ENCODE results near the gene SYNGR2. TPM values are rescaled to one million over a fixed set of nuclear protein-coding genes. Genes with fewer than 3 reads are reported as not detected.
"Not testable (repeated sequence)": the region's sequence is repeated elsewhere in the genome, so short reads cannot be mapped to it uniquely, and the experiment has no call there.

The SYNGR2 gene
- total RNA-seq, 2 donors from 2014 or later = 256 to 395 TPM

DNA sequence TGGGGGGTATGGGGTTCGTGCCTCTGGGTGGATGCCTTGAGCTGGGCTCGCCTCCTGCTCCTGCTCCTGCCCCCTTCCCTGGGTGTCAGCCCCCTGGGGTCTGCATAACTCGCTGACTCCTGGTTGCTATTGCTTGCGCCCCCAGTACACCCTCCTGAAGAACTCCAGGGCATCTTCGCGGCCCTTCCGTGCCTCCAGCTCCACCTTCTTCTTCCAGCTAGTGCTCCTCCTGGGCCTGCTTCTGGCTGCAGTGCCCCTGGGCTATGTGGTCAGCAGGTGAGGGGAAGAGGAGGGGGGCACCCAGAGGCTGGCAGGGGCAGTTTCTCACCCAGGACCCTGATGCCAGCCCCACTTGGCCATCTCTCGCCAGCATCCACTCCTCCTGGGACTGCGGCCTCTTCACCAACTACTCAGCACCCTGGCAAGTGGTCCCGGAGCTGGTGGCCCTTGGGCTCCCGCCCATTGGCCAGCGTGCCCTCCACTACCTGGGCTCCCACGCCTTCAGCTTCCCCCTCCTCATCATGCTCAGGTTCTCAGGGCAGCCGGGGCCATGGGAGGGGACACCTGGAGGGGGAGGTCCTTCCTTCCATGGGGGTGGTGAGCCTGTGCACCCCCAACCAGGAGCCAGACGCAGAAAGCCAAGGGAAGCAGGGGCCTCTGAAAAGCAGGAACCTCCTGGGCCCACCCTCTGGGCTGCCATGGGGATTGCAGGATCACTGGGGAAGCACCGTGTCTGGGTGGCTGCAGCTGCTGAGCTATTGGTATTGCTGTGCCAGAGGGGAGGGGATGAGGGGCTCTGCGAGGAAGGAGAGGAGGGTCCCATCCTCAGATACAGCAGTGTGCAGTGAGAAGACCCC lies 29.9 kb upstream of the SYNGR2 start:
- Histone ChIP-seq H3K4me1 (peaks cover 23% of the 10 kb centered on the region), H3K4me3 (no peak overlapping the region), H3K9ac (ENCODE audit: low read depth in 2 of 2, low read length in 2 of 2) (peak overlapping the region in 1 of 2 donors; percentile 46), H3K9me3 (no peaks in the 10 kb centered on the region), H3K36me3 (no peaks in the 10 kb centered on the region), H3K27ac (peak overlapping the region; percentile 3), H3K27me3 (no peaks in the 10 kb centered on the region)
- intact Hi-C loops (cut with DNase I) = no loop called here
- no peak for DNase-seq
- TF ChIP-seq, protein P1, sequence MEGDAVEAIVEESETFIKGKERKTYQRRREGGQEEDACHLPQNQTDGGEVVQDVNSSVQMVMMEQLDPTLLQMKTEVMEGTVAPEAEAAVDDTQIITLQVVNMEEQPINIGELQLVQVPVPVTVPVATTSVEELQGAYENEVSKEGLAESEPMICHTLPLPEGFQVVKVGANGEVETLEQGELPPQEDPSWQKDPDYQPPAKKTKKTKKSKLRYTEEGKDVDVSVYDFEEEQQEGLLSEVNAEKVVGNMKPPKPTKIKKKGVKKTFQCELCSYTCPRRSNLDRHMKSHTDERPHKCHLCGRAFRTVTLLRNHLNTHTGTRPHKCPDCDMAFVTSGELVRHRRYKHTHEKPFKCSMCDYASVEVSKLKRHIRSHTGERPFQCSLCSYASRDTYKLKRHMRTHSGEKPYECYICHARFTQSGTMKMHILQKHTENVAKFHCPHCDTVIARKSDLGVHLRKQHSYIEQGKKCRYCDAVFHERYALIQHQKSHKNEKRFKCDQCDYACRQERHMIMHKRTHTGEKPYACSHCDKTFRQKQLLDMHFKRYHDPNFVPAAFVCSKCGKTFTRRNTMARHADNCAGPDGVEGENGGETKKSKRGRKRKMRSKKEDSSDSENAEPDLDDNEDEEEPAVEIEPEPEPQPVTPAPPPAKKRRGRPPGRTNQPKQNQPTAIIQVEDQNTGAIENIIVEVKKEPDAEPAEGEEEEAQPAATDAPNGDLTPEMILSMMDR (IDR thresholded peaks at IDR 0.05) = no peak

DNA sequence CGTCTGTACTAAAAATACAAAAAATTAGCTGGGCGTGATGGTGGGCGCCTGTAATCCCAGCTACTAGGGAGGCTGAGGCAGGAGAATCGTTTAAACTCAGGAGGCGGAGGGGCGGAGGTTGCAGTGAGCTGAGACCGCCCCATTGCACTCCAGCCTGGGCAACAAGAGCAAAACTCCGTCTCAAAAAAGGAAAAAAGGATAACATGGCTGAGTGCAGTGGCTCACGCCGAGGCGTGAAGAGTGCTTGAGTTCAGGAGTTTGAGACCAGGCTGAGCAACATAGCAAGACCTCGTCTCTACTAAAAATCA lies 28.6 kb upstream of the SYNGR2 start:
- H3K9me3 ChIP-seq; intact Hi-C loops (cut with DNase I); H3K36me3 ChIP-seq; H3K4me3 ChIP-seq; H3K27me3 ChIP-seq; DNase-seq: not testable (repeated sequence)
- H3K4me1 ChIP-seq = peaks cover 36% of the 10 kb centered on the region
- H3K9ac ChIP-seq (ENCODE audit: low read depth in 2 of 2, low read length in 2 of 2) = peak overlapping the region in 1 of 2 donors; percentile 26
- H3K27ac ChIP-seq = peak overlapping the region; percentile 57

DNA sequence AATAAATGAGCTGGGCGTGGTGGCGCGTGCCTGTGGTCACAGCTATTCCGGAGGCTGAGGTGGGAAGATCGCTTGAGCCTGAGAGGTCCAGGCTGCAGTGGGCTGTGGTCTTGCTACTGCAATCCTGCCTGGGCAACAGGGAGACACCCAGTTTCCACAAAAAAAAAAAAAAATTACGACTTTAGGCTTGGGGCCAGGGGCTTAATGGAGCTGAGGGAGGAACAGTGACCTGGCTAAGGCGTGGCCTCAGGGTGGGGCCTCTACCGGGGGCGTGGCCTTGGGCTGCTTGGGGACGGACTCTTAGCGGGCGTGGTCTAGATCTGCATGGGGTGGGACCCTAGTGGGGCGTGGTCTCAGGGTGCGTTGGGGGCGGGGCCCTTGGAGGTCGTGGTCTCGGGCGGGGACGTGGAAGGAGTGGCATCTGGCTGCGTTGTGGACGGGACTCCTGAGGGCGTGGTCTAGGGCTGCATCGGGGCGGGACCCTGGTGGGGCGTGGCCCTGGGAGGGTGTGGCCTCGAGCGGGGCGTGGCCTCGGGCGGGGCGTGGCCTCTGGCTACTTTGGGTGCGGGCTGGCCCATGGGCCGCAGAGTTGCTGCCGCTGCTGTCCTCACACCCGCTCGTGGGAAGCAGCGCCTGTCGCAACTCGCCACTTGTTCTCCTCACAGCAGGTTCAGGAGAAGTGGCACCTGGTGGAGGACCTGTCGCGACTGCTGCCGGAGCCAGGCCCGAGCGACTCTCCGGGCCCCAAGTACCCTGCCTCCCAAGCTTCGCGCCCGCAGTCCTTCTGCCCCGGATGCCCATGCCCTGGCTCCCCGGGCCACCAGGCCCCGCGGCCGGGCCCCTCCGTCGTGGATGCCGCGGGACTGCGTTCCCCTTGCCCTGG lies 28.0 kb upstream of the SYNGR2 start:
- TF ChIP-seq, protein P1 (IDR thresholded peaks at IDR 0.05) = no peak
- no peaks in the 10 kb centered on the region for H3K36me3 ChIP-seq
- DNase-seq = peak; percentile 99
- no peaks in the 10 kb centered on the region for H3K27me3 ChIP-seq
- H3K9me3 ChIP-seq = no peaks in the 10 kb centered on the region
- H3K27ac ChIP-seq = peak overlapping the region; percentile 57
- H3K4me3 ChIP-seq = peak overlapping the region; percentile 20
- peak overlapping the region; percentile 26 to 65 for H3K9ac ChIP-seq (ENCODE audit: low read depth in 2 of 2, low read length in 2 of 2)
- intact Hi-C loops (cut with DNase I) = no loop called here
- peaks cover 42% of the 10 kb centered on the region for H3K4me1 ChIP-seq

DNA sequence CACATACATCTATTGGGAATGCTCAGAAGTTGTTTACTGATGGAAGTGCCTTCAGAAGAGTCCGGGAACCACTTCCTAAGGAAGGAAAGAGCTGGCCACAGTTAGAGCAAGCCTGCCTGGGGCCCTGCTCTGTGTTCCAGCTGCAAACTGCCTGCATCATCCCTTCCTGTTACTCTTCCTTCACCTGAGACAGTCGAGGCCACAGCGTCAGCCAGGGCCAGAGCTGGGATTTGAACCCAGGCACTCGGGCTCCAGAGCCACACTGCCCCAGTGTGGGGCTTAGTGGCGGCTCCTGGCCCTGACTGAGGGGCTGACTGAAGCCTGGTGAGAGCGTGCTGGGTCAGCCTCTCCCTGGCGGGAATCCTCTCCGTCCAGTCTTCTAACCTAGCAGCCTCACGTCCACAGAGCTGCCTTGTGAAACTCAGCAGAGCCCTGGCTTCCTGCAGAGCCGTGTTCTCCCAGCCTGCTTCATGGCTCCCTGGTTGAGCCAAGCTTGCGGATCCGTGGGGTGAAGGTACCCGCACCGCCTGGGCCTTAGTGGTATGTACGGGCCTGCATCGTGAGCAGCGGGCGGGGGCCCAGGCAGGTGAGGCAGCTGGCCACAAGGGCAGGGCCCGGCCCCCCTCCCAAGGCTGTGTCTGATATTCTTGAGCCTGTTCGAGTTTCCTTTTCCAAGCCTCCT lies 26.8 kb upstream of the SYNGR2 start:
- H3K9ac ChIP-seq (ENCODE audit: low read depth in 2 of 2, low read length in 2 of 2) = peak overlapping the region in 1 of 2 donors; percentile 34
- intact Hi-C loops (cut with DNase I) = no loop called here

DNA sequence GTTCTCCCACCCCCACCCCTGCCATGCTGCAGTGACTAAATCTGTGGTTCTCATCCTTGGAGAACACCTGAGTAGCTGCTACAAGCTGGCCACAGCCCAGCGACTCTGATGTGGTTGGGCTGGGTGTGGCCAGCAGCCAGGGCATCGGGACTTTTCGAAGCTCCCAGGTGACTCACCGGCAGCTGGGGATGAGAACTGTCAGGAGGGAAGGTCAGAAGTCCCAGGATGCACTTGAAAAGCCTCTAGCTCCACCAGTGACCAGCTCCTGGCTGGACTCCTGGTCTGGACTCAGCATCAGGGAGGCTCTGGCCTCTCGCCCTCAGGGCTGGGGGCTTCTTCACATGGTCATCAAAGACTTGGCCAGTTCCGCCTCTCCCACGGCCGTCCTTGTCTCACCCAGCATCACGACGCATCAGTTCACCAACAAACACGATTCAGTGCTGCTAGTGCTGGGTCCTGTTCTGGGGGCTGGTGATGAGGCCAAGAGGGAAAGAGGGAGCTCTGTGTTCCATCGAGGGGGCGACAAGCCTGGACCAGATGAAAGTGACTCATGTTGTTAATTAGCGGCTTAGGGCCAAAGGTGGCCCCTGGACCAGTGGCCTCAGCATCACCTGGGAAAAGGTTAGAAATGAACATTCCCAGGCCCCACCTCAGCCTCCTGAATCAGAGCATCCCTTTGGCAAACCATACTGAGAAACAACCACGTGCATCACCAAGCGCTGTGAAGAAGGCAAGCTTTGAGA lies 26.1 kb upstream of the SYNGR2 start:
- H3K36me3 ChIP-seq = no peaks in the 10 kb centered on the region
- intact Hi-C loops (cut with DNase I) = no loop called here
- H3K27me3 ChIP-seq = no peaks in the 10 kb centered on the region
- peaks cover 40% of the 10 kb centered on the region for H3K4me1 ChIP-seq
- H3K9ac ChIP-seq (ENCODE audit: low read depth in 2 of 2, low read length in 2 of 2) = no peak overlapping the region
- H3K4me3 ChIP-seq = no peak overlapping the region
- peak overlapping the region; percentile 60 for H3K27ac ChIP-seq
- TF ChIP-seq, protein P1 (IDR thresholded peaks at IDR 0.05) = no peak
- peak; percentile 86 for DNase-seq
- no peaks in the 10 kb centered on the region for H3K9me3 ChIP-seq

More for the DNA sequence above, 26.8 kb upstream of the SYNGR2 start:
- no peaks in the 10 kb centered on the region for H3K9me3 ChIP-seq
- TF ChIP-seq, protein P1 (IDR thresholded peaks at IDR 0.05) = no peak
- H3K4me3 ChIP-seq = no peak overlapping the region
- H3K27ac ChIP-seq = peak overlapping the region; percentile 60
- no peaks in the 10 kb centered on the region for H3K36me3 ChIP-seq
- no peak for DNase-seq
- H3K4me1 ChIP-seq = peaks cover 43% of the 10 kb centered on the region
- H3K27me3 ChIP-seq = no peaks in the 10 kb centered on the region
